ENCODE data around the gene SFXN3.

- TF ChIP-seq POLR2A (IDR thresholded peaks at IDR 0.05) (no peak), CTCF (IDR thresholded peaks at IDR 0.05) (no peak)
These were observed 44.4 kb upstream of the SFXN3 start for GRCh38 chr10:100986623-100986951.

Data from esophagus squamous epithelium (tissue), 4 donors.